DMS 273 (cell line): ENCODE data around the gene SMG9.

Experiments
- DNase-seq: peaks from one replicate; lab custom pipeline; 2025; ENCODE audit not compliant: unreplicated experiment; lab: John Stamatoyannopoulos, UW

The SMG9 gene

DNA sequence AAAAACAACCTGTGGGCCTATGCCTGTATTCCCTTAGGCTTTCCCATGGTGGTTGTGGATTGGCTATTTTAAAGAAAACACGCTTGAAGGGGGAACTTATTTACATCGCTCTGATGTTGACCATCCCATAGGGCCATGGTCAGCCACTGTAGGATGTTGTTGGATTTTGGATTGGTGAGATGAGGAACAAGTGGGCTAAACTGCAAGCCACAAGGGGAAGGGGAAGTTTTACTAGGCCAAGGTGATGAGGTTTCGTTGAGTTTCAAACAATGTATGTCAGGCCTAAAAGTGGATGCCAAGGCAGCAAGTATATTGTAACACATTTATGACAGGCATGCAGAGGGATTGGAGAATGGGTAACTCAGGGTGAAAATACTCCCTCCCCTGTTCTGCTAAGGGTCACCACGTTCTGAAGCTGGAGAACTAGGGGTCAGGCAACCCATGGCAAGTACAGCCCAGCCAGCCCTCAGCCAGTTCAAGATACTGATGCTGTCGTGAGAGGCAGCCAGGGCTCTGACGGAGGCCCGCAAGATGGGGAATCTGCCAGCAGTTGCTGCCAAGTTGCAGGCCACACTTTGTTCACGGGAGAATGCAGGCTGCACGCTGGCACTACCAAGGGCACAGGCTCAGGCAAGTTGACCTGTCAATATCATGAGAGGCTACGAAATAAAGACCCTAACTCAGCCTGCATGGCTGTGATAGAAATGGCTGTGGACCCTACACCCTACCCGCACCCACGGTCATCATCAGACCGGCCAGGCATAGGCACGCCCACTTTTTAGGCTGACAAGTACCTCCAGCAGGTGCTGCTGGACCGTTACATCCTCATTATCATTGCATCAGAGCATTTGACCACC, 27.8 kb downstream of the SMG9 start:
- no peak for DNase-seq

DNA sequence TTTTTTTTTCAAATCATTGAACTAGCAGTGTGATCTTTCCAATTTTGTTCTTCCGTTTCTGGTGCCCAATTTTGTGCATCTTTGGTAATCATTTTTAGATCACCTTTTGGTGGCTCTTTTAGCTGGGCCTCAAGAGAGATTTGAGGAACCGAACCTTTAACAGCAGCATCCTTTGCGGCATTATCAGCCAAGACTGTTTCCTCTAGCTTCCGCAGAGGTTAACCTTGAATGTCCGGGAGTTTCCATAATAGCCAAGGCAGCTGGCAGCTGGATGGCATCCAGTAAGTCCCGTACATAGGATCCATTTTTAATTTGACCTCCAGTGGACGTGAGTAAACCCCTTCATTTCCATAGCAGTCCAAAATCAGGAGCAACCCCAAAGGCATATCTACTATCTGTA, 29.3 kb downstream of the SMG9 start:
- DNase-seq: no peak

DNA sequence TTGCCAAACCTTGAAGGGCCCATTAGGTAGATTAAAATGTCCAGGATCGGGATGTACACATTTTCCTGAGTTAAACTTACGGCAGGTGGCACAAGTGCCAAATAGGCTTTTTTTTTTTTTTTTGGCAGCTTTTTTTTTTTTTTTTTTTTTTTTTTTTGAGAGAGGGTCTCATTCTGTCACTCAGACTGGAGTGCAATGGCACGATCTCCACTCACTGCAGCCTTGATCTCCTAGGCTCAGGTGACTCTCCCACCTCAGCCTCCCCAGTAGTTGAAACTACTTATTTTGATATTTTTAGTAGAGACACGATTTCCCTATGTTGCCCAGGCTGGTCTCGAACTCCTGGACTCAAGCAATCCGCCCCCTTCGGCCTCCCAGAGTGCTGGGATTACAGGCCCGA, 29.9 kb downstream of the SMG9 start:
- DNase-seq: no peak

DNA sequence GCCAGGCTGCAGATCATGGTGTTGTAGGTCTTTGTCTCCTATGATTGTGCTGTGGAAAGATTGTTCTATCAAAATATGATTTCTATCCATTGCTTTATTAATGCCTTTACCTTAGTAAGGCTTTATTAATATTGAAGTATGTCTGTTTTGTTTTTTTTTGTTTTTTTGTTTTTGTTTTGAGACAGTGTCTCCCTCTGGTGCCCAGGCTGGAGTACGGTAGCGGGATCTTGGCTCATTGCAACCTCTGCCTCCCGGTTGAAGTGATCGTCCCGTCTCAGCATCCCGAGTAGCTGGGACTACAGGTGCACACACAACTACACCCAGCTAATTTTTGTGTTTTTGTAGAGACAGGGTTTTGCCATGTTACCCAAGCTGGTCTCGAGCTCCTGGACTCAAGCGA, 31.2 kb downstream of the SMG9 start:
- no peak for DNase-seq

DNA sequence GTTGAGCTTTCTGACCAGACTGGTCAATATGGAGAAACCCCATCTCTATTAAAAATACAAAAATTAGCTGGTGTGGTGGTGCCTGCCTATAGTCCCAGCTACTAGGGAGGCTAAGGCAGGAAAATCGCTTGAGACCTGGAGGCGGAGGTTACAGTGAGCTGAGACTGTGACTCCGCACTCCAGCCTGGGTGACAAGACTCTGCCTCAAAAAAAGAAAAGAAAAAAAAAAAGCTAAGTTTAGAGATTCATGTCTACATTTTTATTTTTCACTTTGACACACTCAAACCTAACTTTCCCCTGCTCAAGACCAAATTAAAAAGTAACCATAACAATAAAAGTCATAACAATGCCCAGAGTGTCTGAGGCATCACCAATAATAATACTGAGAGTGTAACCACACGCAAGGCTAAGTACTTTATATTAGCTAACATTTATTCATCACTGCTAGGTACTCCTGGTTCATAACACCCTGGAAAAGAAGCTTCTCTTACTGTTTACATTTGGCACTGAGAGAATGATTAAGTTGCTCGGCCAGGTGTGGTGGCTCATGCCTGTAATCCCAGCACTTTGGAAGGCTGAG, 33.2 kb downstream of the SMG9 start:
- no peak for DNase-seq

DNA sequence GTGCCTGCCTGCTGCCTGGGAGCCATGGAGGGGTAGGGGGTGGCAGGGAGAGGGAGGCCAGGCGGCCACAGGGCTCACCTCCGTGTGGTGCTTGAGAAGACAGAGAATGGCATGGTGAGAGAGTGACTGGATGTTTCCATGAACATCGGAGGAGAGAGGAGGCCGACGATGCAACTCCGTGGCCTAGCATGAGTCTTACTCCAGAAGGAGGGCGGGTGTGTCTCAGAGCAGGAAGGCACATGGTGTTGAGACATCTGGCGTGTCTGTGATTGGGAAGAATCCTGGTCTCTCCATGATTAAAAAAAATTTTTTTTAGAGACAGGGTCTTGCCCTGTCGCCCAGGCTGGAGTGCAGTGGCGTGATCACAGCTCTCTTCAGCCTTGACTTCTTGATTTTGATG, 33.8 kb downstream of the SMG9 start:
- DNase-seq: no peak

DNA sequence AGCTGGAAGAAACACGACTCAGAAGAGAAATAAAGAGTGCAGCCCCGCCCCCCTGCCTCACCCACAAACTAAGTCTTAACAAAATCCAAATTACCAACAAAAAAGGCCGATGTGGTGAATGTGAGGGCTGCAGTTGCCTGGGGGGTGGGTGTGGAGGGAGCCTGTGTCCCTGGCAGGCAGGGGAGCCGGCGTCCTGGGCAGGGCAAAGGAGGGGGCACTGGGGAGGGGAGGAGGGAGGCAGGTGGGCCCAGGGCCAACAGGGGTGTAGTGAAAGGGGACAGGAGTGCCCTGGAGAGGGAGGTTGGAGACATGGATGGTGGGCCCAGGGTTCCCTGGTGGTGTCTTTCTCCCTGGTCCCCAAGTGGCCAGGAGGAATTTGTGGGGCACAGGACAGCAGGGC, 34.8 kb downstream of the SMG9 start:
- DNase-seq: no peak

DNA sequence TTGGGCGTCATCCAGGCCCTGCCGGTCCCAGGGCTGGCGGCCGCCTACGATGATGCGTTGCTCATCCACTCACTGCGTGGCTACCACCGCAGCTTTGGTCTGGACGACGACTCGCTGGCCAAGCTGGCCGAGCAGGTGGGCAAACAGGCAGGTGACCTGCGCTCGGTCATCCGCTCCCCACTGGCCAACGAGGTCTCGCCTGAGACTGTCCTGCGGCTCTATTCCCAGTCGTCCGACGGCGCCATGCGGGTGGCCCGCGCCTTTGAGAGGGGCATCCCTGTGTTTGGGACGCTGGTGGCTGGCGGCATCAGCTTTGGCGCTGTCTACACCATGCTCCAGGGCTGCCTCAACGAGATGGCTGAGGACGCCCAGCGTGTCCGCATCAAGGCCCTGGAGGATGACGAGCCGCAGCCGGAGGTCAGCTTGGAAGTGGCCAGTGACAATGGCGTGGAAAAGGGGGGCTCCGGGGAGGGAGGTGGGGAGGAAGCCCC, 35.3 kb downstream of the SMG9 start:
- DNase-seq: no peak

DNA sequence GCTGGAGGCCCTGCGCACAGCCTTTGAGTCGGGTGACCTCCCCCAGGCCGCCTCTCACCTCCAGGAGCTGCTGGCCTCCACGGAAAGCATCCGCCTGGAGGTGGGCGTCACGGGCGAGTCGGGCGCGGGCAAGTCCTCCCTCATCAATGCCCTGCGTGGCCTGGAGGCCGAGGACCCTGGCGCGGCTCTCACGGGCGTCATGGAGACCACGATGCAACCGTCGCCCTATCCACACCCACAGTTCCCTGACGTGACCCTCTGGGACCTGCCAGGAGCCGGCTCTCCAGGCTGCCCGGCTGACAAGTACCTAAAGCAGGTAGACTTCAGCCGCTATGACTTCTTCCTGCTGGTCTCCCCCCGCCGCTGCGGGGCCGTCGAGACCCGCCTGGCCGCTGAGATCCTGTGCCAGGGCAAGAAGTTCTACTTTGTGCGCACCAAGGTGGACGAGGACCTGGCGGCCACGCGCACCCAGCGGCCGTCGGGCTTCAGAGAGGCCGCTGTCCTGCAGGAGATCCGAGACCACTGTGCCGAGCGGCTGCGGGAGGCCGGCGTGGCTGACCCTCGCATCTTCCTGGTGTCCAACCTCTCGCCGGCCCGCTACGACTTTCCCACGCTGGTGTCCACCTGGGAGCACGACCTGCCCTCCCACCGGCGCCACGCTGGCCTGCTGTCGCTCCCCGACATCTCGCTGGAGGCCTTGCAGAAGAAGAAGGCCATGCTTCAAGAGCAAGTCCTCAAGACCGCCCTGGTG, 36.0 kb downstream of the SMG9 start:
- no peak for DNase-seq

DNA sequence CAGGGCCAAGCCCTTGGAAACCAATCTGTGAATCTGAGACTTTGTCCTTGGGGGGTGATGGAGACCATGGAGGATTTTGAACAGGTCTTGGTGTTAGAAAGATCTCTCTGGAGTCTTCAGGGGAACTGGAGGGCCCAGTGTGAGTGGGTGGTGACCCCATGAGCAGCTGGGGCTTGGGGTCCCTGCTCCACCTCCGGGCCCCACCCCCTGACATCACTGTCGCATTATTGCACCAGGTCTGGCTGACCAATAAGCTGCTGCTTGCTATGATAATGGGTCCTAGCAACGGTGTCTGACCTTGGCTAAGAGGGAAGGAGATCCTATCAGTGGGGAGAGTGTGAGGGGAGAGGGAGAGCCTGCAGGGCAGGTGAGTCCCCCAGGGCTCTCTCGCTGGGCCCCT, 39.0 kb downstream of the SMG9 start, which contains the start of gene IRGC:
Gene IRGC, plus strand, starts transcription at position 301 of the 400 bp plus-strand sequence. CDS start 2,483 bp downstream, outside the sequence.
- no peak for DNase-seq

DNA sequence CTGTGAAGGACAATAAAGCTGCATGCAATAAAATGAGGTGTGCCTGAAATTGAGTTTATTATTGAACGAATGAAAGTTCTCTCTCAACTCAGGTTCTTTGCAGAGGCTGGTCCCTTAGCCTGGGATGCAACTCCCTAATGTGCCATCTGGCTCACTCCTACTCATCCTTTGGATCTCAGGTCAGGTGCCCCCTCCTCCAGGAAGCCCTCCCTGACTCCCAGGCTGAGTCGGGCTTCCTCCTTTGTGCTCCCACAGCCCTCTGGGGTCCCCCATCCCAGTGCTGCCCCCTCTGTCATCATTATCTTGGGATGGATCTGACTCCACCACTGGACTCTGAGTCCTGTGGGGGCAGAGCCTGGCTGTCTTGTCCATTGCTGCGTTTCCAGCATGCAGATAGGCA, 41.6 kb downstream of the SMG9 start:
- DNase-seq: no peak

DNA sequence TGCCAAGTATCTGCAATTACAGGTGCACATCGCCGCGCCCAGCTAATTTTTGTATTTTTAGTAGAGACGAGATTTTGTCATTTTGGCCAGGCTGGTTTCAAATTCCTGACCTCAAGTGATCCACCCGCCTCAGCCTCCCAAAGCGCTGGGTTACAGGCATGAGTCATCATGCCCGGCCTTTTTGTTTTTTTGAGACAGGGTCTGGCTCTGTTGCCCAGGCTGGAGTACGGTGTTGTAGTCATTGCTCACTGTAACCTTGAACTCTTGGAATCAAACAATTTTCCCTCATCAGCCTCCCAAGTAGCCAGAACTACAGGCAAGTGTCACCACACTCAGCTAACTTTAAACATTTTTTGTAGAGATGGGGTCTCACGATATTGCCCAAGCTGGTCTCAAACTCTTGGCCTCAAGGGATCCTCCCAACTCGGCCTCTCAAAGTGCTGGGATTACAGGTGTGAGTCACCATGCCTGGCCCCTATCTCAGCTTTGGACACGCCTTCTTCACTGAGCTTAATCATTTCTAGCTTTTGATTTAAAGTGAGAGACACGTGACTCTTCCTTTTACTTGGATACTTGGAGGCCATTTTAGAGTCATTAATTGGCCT, 42.9 kb downstream of the SMG9 start:
- no peak for DNase-seq

DNA sequence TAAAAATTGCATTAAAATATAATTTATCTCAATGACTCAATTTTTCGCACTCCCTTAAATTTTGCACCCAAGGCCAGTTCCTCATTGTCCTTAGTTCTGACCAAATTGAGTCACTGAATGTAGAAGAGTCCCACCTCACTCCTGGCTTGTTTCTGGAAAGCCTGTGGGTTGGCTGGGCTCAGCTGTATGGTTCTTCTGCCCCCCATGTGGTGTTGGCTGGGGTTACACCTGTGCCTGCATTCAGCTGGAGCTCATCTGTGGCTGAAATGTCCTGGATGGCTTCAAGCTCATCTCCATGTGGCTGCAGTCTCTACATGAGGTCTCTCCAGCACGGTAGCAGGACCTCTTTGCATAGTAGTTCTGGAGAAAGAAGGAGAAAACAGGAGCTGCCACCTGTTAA, 46.0 kb downstream of the SMG9 start:
- no peak for DNase-seq

DNA sequence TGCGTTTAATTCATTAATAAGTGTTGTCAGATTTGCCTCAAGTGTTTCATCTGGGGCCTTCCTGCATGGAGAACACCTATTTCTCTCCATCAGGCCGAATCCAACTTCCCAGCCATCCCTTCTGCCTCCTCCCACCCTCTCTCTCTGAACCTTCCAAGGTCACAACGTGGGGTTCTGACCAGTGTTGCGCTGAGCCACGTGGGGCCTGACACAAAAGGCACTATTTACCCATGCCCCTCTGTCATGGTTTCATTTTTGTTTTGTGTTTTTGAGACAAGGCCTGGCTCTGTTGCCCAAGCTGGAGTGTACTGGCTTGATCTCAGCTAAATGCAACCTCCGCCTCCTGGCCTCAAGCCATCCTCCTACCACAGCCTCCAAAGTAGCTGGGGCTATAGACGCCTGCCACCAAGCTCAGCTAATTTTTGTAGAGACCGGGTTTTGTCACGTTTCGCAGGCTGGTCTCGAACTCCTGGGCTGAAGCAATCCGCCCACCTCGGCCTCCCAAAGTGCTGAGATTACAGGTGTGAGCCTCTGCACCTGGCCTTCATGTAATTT, 47.5 kb downstream of the SMG9 start:
- DNase-seq: no peak

DNA sequence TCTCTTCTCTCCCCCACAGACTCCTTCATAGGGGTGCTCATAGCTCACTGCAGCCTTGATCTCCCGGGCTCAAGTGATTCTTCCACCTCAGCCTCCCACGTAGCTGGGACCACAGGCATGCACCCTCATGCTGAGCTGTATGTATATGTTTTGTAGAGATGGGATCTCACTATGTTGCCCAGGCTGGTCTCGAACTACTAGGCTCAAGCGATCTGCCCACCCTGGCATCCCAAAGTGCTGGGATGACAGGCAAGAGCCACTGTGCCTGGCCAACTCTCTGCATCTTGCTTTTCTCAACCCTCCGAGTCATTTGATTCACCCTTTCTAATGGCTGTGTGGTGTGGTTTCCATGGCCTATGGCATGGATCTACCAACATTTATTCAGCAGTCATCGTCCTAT, 49.0 kb downstream of the SMG9 start:
- DNase-seq: no peak

DNA sequence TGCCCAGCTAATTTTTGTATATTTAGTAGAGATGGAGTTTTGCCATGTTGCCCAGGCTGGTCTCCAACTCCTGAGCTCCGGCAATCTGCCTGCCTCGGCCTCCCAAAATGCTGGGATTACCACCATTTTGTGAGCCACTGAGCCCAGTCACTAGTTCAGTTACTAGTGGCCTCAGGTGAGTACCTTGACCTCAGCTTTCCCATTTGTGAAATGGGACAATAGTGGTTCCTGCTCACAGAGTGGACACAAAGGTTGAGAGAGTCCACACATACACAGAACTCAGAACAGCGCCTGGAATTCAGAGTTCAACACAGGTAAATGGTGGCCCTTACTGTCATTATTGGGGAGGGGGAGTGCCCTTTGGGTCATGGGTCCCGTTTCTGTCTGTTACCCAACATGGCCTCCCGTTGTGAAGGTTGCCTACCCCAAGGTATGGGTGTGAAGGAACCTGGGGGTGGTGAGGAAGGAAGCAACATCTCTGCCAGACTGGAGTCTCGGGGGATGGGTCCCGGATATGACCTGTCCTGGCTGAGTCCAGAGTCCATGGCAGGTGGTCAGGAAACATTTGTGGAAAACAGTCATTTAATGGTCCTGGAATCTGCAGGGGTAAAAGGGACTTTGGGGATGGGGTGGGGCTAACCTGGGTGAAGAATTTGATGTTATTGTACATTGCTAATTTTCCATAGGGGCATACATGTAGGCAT, 50.6 kb downstream of the SMG9 start:
- no peak for DNase-seq

DNA sequence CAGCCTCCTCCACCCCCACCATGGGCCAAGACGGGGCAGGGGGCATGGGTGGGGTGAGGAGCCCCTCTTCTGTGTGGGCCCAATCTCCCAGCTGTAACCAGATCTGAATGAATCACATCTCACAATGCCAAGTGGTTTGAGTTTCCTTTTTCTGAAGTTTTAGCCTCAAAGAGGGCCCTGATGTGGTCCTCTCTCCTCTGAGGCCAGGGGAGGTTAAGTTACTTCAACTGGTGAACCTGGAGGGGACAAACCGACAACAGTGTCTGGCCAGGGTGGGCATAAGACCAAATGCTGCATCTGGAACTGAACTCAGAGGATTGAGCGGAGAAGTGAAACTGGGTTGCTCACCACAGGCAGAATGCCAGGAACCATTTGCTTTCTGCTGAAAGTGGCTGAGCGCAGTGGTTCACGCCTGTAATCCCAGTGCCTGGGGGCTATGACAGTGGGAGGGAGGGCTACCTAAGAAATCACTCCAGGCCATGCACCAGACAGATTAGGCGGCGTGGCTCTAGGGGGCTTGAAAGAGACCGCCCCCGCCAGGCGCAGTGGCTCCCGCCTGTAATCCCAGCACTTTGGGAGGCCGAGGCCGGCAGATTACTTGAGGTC, 54.3 kb downstream of the SMG9 start:
- DNase-seq: no peak

DNA sequence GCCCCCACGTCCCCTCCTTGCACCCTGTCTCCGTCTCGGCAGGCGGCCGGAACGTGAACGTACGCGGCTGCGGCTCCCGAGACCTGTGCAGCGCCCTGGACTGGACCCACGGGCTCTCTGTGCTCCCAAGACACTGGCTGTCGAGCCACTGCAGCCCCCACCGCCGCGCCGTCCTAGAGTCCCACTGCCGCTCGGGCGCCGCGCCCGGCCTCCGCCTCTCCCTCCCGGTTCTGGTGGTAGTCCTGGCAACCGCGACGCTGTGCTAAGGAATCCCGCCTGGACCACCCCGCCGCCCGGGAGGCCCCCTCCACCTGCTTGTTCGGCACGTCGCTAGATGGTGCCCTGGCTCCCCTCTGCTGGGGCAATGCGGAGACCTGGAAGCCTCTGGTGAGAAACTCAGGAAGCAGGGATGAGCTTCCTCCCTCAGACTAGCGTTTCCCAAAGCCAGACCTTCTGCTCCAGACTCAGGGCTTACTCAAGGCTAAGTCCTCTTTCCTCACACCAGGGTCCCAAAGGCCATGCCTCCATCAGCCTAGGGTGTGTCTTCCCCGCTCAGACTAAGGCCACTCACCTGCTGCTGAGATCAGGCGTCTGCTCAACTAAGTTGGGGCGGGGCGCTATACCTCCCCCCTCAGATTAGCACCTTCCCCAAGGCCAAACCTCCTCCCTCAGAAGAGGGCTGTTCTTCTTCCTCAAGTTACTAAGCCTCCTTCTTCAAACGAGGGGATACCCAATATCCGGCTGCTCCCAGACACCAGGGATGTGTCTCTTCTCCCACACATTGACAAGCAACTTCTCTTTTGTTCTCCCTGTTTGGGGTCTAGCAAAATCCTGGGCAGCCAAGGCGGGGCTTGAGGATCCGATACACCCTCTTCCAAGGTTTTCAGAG, 55.0 kb downstream of the SMG9 start:
- peak; percentile 56 for DNase-seq

DNA sequence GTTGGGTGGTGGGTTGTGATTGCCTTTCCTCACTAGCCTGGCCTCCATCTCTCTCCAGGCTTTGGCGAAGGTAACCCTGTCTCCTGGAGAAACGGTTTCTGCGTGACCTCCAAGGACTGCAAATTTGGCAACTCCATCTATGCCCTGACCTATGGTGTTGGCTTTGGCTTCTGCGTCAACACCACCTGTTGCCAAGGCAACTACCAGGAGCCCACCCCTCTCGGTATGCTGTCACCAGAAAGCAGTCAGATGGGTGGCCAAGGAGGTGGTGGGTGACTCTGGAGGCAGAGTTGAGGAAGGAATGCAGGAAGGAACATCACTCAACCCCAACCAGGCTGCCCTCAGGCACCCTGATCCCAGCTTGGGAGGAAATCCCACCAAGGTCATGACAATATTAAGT, 57.5 kb downstream of the SMG9 start:
- DNase-seq: no peak
